MCF 10A (cell line): ENCODE data around the gene UBE2N. TPM values are rescaled to one million over a fixed set of nuclear protein-coding genes. Genes with fewer than 3 reads are reported as not detected.
A peak's percentile ranks its signal among the peaks of the same experiment; 100 is the strongest.
"Not testable (repeated sequence)": the region's sequence is repeated elsewhere in the genome, so short reads cannot be mapped to it uniquely, and the experiment has no call there.

Experiments
- BruUV-seq: library from RNA; stranded (reverse); fragments of 400-500 nt; replicated peaks from 2 replicates; lab custom pipeline; 2021; lab: Mats Ljungman, UMichigan
- CTCF ChIA-PET: fragments of 300-600 bp; sonication (Branson Sonifier 250); formaldehyde crosslinking; extraction: SDS; loops from one replicate; lab custom pipeline; 2021; ENCODE audit warnings: antibody characterized with exemption, inconsistent platforms; lab: Yijun Ruan, JAX
- POLR2A ChIA-PET: fragments of 300-600, 350-650 bp; sonication (Branson Sonifier 250); formaldehyde crosslinking; extraction: SDS; loops from one replicate; lab custom pipeline; 2020; ENCODE audit warnings: antibody characterized with exemption, inconsistent platforms; lab: Yijun Ruan, JAX
- DNase-seq: peaks from one replicate; pipeline ENCODE4 v3.0.0-alpha.2; 2018; ENCODE audit not compliant: unreplicated experiment
- H3K27ac Mint-ChIP-seq: one replicate; pipeline ENCODE4 v1.8.0; 2022; ENCODE audit warnings: mild to moderate bottlenecking, low read depth, mixed read lengths; ENCODE audit not compliant: unreplicated experiment
- H3K27me3 Mint-ChIP-seq: one replicate; pipeline ENCODE4 v1.8.0; 2022; ENCODE audit warnings: mixed read lengths; ENCODE audit not compliant: insufficient read depth, unreplicated experiment
- H3K36me3 Mint-ChIP-seq: one replicate; pipeline ENCODE4 v1.8.0; 2022; ENCODE audit warnings: mild to moderate bottlenecking, moderate library complexity, mixed read lengths; ENCODE audit not compliant: insufficient read depth, unreplicated experiment
- H3K4me1 Mint-ChIP-seq: one replicate; pipeline ENCODE4 v1.8.0; 2022; ENCODE audit warnings: mixed read lengths; ENCODE audit not compliant: insufficient read depth, unreplicated experiment
- H3K4me3 Mint-ChIP-seq: one replicate; pipeline ENCODE4 v1.8.0; 2022; ENCODE audit warnings: mild to moderate bottlenecking, moderate library complexity, mixed read lengths; ENCODE audit not compliant: unreplicated experiment
- H3K9me3 Mint-ChIP-seq: one replicate; pipeline ENCODE4 v1.8.0; 2022; ENCODE audit warnings: mixed read lengths; ENCODE audit not compliant: unreplicated experiment
- intact Hi-C: fragments of 100-400 bp; cut with micrococcal nuclease; formaldehyde crosslinking; loops from 2 replicates; pipeline ENCODE4 v1.14.1; 2022
- total RNA-seq: library from RNA; stranded (reverse); gene quantifications from 2 replicates; pipeline ENCODE4 v1.2.3, GENCODE V29; 2022
- TF ChIP-seq, protein P1 (sequence below): fragments of 200-600 bp; IDR thresholded peaks from one replicate; pipeline ENCODE4 v1.8.0; 2022; ENCODE audit warnings: antibody characterized with exemption, mild to moderate bottlenecking; ENCODE audit not compliant: unreplicated experiment

UBE2N gene
- total RNA-seq, 1 experiment from 2014 or later = 144 TPM

DNA sequence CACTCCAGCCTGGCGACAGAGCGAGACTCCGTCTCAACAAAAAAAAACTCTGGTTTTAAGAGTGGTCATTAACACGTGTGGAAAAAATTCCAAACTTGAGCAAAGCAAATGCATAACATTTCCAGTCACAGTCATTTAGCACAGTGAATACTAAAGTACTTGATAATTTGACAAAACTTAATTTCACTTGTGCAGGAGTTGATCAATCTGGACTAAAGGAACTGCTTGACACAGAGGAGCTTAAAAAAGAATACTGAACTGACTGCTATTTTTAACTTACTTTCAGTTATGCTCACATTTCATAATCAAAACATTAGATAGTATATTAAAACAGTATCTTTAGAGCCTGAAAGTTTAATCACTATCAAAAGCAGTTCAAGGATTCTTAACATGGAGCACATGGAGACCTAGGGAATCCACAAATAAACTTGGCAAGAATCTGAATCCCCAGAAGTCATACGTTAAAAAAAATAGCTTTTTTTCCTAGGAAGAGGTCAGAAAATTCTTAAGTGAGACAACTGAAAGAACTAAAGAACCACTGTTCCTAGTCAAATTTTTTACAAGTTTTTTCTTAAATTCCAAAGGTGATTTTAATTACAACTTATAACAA is 7.4 kb downstream of the UBE2N start:
- TF ChIP-seq, protein P1, sequence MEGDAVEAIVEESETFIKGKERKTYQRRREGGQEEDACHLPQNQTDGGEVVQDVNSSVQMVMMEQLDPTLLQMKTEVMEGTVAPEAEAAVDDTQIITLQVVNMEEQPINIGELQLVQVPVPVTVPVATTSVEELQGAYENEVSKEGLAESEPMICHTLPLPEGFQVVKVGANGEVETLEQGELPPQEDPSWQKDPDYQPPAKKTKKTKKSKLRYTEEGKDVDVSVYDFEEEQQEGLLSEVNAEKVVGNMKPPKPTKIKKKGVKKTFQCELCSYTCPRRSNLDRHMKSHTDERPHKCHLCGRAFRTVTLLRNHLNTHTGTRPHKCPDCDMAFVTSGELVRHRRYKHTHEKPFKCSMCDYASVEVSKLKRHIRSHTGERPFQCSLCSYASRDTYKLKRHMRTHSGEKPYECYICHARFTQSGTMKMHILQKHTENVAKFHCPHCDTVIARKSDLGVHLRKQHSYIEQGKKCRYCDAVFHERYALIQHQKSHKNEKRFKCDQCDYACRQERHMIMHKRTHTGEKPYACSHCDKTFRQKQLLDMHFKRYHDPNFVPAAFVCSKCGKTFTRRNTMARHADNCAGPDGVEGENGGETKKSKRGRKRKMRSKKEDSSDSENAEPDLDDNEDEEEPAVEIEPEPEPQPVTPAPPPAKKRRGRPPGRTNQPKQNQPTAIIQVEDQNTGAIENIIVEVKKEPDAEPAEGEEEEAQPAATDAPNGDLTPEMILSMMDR = no peak
- H3K4me3 Mint-ChIP-seq = no peak overlapping the region
- ChIA-PET CTCF (interaction anchor here (1.2 to 2.8 kb wide), 3 partner anchors 9 to 667 kb away, joined by 4 to 13 read pairs (median 5); no protein-coding TSS in a partner anchor), POLR2A (interaction anchor here (1.2 to 3.1 kb wide), 3 partner anchors 8 to 33 kb away, joined by 3 to 8 read pairs (median 7); partner anchors contain the start of gene MRPL42)
- BruUV-seq = no TSS peak
- no peaks in the 10 kb centered on the region for H3K27me3 Mint-ChIP-seq
- peaks cover 4% of the 10 kb centered on the region for H3K36me3 Mint-ChIP-seq
- no peaks in the 10 kb centered on the region for H3K9me3 Mint-ChIP-seq
- intact Hi-C loops = no loop called here
- H3K4me1 Mint-ChIP-seq = peaks cover 33% of the 10 kb centered on the region
- H3K27ac Mint-ChIP-seq = no peak overlapping the region
- DNase-seq = no peak

DNA sequence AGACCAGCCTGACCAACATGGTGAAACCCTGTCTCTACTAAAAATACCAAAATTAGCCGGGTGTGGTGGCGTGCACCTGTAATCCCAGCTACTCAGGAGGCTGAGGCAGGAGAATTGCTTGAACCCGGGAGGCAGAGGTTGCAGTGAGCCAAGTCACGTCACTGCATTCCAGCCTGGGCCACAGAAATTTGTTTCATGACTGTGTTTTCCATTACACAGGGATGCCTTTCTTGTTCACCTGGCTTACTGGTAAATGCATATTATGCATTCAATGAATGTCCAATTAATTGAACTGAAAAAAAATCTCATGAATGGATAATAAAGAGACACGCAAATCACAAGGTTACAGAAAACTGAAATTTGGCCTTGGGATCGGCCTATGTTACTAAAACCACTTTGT is 9.7 kb downstream of the UBE2N start:
- H3K9me3 Mint-ChIP-seq, DNase-seq, H3K27ac Mint-ChIP-seq, H3K4me3 Mint-ChIP-seq, H3K27me3 Mint-ChIP-seq, BruUV-seq, intact Hi-C loops, H3K36me3 Mint-ChIP-seq: not testable (repeated sequence)
- CTCF ChIA-PET = interaction anchor here (0.5 to 1.5 kb wide), 2 partner anchors 11 to 12 kb away, joined by 3 to 11 read pairs; no protein-coding TSS in a partner anchor
- POLR2A ChIA-PET = interaction anchor here (1.4 to 3.1 kb wide), 2 partner anchors 10 to 35 kb away, joined by 6 to 8 read pairs; partner anchors contain the start of genes MRPL42 and UBE2N
- peaks cover 32% of the 10 kb centered on the region for H3K4me1 Mint-ChIP-seq

DNA sequence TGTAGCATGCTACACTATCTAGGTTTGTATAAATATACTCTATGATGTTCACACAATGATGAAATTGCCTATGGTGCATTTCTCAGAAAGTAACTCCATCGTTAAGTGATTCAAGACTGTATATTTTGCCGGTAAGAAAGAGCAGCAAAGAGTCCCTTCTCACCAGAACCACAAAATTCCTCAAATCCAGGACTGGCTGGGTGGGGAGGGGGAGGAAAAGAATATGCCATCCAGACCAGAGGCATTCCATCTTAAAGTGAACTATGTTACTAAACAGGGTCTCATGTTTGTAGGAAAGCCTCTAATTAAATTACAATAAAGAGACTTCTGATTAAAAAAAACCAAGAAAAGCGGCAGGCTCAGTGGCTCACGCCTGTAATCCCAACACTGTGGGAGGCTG is 11.5 kb downstream of the UBE2N start:
- Mint-ChIP-seq H3K27me3 (no peaks in the 10 kb centered on the region), H3K9me3 (no peaks in the 10 kb centered on the region), H3K4me1 (peaks cover 33% of the 10 kb centered on the region), H3K4me3 (no peak overlapping the region), H3K36me3 (peaks cover 4% of the 10 kb centered on the region), H3K27ac (no peak overlapping the region)
- intact Hi-C loops = no loop called here
- CTCF ChIA-PET = interaction anchor here (0.6 to 1.2 kb wide), 3 partner anchors 10 to 603 kb away, joined by 3 to 6 read pairs (median 4); no protein-coding TSS in a partner anchor
- no peak for DNase-seq
- POLR2A ChIA-PET = interaction anchor here (0.6 kb wide), 1 partner anchor 48 kb away, joined by 3 read pairs; no protein-coding TSS in a partner anchor
- no TSS peak for BruUV-seq
- TF ChIP-seq, protein P1 = no peak

DNA sequence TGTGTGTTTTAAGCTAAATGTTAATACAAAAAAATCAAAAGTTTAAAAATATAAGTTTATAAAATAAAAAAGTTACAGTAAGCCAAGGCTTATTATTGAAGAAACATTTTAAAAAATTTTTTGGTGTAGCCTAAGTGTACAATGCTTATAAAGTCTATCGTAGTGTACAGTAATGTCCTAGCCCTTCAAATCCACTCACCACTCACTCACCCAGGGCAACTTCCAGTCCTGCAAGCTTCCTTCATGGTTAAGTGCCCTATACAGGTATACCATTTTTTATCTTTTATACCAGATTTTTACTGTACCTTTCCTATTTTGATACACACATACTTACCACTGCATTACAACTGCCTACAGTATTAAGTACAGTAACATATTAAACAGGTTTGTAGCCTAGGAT is 11.9 kb downstream of the UBE2N start:
- no TSS peak for BruUV-seq
- no peak overlapping the region for H3K4me3 Mint-ChIP-seq
- CTCF ChIA-PET = interaction anchor here (0.6 to 1.2 kb wide), 6 partner anchors 10 to 642 kb away, joined by 3 to 6 read pairs (median 4); no protein-coding TSS in a partner anchor
- H3K9me3 Mint-ChIP-seq = no peaks in the 10 kb centered on the region
- POLR2A ChIA-PET = interaction anchor here (0.6 to 1.1 kb wide), 7 partner anchors 10 to 1525 kb away, joined by 3 to 8 read pairs (median 3); partner anchors contain the start of gene UBE2N
- no peaks in the 10 kb centered on the region for H3K27me3 Mint-ChIP-seq
- TF ChIP-seq, protein P1 = no peak
- H3K36me3 Mint-ChIP-seq = peaks cover 4% of the 10 kb centered on the region
- no peak for DNase-seq
- peaks cover 35% of the 10 kb centered on the region for H3K4me1 Mint-ChIP-seq
- intact Hi-C loops = no loop called here
- peak overlapping the region; percentile 32 for H3K27ac Mint-ChIP-seq
